LoVo (cell line): ENCODE results near the gene ZNF234.
"Not testable (repeated sequence)": the region's sequence is repeated elsewhere in the genome, so short reads cannot be mapped to it uniquely, and the experiment has no call there.

Source experiments
- DNase-seq: peaks from one replicate; pipeline ENCODE4 v3.0.0-alpha.2; 2016; ENCODE audit warnings: low spot score

The ZNF234 gene

DNA sequence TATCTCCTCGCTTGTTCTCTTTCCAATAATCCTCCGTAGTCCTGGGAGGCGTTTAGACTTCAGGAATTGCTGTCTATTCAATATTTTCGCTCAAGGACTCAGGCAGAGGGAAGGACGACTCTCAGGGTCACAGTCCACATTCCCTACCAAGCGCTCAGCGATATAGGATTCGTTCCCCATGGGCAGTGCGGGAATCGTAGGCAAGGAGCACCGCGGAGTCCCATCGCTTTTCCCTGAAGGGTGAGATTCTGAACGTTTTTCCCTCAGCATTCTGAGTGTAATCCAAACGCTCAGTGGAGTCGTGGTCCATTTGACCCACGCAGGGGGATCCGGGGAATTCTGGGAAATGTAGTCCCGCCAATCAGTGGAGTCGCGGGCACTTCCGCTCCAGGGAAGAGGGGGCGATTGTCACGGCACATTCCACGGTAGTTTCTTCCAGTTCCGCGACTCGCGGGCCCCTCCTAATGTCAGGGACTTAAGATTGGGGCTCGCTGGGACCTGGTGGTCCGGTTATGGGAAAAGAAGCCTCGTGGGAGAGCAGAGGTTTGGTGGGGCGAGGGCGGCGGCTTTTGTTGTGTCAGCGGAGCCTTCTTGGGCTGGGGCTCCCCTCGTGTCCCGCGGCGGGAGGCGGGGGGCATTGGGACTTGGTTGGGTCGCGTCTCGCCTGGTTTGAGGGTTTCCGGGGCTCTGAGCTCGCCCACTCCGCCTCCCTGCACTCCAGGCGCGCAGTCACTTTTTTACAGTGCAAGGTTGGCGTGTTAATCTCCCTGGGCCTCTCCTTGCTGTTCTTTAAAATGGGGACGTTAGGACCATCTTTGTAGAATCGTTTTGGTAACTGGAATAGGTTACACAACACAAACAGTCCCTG, at the start of gene ZNF234:
Gene ZNF234 (plus strand): TSS at position 364 of the 868 bp plus-strand sequence. CDS start 3,079 bp downstream, outside the sequence.
- DNase-seq: no peak

DNA sequence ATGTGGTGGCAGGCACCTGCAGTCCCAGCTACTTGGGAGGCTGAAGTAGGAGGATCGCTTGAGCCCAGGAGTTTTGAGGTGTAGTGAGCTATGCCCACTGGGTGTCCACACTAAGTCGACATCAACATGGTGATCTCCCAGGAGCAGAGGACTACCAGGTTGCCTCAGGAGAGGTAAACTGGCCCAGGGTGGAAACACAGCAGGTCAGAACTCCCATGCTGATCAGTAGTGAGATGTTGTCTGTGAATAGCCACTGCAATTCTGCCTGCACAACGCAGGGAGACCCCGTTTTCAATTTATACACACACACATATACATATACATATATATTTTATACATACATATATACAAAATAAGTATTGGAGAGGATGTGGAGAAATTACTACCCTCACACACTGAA, 49.2 kb upstream of the ZNF234 start:
- no peak for DNase-seq

DNA sequence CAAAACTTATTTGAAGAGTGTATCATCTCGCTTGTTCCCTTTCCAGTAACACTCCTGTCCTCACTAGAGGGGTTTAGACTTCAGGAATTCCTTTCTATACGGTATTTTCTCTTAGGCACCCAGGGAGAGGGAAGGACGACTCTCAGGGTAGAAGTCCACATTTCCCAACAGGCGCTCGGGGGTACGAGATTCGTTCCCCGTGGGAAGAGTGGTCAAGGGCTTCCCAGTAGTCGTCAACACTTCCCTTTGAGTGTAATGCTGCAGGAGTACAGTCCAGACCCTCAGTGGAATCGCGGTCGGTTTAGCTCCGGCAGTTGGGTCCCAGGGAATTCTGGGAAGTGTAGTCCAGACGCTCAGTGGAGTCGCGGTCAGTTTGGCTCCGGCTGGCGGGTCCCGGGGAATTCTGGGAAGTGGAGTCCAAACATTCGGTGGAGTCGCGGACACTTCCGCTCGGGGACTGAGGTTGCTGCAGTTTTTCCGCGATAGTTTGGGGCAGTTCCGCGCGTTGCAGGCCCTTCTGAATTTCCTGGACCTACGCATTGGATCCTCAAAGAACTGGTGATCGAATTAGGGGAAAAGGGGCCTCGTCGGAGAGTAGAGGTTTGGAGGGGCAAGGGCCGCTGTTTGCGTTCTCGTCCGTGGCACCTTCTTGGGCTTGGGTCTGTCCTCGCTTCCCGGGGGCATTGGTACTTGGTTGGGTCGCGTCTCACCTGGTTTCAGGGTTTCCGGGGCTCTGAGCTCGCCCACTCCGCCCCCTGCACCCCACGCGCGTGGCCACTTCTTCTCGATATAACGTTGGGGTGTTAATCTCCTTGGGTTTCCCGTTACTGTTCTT, 47.2 kb upstream of the ZNF234 start, which contains the start of gene ZNF224:
Gene ZNF224 (plus strand): TSS at position 431 of the 835 bp plus-strand sequence. CDS start 3,513 bp downstream, outside the sequence.
- DNase-seq: peak; percentile 88

DNA sequence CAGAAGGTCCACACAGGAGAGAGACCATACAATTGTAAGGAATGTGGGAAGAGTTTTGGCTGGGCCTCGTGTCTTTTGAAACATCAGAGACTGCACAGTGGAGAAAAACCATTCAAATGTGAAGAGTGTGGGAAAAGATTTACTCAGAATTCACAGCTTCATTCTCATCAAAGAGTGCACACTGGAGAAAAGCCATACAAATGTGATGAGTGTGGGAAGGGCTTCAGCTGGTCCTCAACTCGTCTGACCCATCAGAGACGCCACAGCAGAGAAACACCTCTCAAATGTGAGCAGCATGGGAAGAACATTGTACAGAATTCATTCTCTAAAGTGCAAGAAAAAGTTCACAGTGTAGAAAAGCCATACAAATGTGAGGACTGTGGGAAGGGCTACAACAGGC, 33.6 kb upstream of the ZNF234 start:
- DNase-seq: no peak

GRCh38 chr19:44109458-44109857, 31.9 kb upstream of the ZNF234 start:
- no peak for DNase-seq

GRCh38 chr19:44111910-44112463, 29.4 kb upstream of the ZNF234 start:
- no peak for DNase-seq

- DNase-seq: no peak
Measured at GRCh38 chr19:44112802-44113137, 28.6 kb upstream of the ZNF234 start.

DNA sequence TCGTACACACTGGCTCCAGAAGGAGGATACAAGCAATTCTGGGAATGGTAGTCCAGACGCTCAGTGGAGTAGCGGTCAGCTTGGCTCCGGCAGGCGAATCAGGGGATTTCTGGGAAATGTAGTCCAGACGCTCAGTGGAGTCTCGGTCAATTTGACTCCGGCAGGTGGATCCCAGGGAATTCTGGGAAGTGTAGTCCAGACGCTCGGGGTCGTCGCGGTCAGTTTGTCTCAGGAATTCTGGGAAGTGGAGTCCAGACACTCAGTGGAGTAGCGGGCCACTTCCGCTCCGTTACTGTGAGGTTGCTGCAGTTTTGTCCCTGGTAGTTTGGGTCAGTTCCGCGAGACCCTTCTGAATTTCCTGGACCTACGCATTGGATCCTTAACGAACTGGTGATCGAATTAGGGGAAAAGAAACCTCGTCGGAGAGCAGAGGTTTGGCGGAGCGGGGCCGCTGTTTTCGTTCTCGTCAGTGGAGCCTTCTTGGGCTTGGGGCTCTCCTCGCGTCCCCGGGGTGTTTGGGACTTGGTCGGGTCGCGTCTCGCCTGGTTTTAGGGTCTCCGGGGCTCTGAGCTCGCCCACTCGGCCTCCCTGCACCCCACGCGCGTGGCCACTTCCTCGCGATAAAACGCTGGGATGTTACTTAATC, 28.1 kb upstream of the ZNF234 start, which contains the start of gene ZNF225:
Gene ZNF225 (plus strand): TSS at position 262 of the 646 bp plus-strand sequence. CDS start 2,429 bp downstream, outside the sequence.
- peak; percentile 87 for DNase-seq

DNA sequence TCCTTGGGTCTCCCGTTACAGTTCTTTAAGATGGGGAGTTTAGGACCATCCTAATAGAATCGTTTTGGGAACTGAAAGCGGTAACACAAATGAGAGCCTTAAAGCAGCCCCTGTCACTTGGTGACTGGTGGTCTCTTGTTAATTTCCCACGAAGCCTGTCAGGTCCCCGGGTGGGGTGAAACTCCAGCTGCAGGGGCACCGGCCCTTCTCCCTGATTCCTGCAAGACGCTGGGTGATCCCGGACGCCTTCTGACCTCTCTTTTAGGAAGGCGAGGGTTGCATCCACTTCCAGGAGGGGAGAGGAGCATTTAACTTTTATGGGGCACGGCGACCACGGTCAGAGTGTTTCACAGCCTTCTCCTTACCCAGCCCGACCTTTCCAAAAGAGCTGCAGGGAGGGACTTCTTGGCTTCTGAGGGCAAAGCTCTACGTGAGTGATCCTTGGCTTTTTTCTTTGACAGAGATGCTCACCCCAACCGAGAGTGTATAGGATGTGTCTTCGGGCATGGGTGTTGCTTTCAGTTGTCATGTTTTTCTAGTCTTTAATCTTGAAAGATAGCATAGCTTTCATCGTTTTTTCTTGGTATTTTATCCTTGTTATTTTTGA, 27.5 kb upstream of the ZNF234 start:
- DNase-seq: no peak

DNA sequence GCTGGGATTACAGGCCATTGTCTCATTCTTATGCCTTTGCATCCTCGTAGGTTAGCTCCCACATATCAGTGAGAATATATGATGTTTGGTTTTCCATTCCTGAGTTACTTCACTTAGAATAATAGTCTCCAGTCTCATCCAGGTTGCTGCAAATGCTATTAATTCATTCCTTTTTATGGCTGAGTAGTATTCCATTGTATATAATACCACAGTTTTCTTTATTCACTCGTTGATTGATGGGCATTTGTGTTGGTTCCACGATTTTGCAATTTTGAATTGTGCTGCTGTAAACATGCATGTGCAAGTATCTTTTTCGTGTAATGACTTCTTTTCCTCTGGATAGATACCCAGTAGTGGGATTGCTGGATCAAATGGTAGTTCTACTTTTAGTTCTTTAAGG, 20.2 kb upstream of the ZNF234 start:
- not testable (repeated sequence) for DNase-seq

DNA sequence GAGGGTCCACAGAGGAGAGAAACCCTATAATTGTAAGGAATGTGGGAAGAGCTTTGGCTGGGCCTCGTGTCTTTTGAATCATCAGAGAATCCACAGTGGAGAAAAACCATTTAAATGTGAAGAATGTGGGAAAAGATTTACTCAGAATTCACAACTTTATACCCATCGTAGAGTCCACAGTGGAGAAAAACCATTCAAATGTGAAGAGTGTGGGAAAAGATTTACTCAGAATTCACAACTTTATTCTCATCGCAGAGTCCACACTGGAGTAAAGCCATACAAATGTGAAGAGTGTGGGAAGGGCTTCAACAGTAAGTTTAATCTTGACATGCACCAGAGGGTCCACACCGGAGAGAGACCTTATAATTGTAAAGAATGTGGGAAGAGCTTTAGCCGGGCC, 9.4 kb upstream of the ZNF234 start:
- no peak for DNase-seq

GRCh38 chr19:44142059-44142433, 692 bp downstream of the ZNF234 start:
- no peak for DNase-seq

DNA sequence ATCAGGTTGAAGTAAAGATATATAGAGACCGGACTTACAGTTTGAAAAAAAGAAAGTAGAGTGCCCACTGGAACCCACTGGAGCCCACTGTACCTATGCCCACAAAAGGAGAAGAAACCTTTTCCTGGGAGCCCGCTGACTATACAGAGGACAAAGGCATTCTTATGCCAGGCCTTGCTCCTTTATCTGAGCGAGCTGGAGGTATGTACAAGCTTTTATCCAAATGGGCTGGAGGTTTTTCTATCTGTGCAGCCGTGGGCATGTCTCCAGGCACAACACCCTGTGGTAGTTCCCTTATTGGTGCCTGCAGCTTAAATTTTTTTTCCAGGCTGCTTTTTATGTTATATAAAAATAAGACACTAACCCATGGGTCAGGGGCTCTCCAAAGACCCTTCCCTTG, 8.4 kb downstream of the ZNF234 start:
- no peak for DNase-seq

- no peak for DNase-seq
Measured at GRCh38 chr19:44151491-44151890, 10.1 kb downstream of the ZNF234 start.

DNA sequence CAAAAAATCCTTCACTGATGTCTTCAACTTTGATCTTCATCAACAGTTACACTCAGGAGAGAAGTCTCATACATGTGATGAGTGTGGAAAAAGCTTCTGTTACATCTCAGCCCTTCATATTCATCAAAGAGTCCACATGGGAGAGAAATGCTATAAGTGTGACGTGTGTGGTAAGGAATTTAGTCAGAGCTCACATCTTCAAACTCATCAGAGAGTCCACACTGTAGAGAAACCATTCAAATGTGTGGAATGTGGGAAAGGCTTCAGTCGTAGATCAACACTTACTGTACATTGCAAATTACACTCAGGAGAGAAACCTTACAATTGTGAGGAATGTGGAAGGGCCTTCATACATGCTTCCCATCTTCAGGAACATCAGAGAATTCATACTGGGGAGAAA, 15.1 kb downstream of the ZNF234 start:
- no peak for DNase-seq

- no peak for DNase-seq
Measured at GRCh38 chr19:44163789-44164188, 22.4 kb downstream of the ZNF234 start.

GRCh38 chr19:44164327-44164672, 22.9 kb downstream of the ZNF234 start:
- no peak for DNase-seq

DNA sequence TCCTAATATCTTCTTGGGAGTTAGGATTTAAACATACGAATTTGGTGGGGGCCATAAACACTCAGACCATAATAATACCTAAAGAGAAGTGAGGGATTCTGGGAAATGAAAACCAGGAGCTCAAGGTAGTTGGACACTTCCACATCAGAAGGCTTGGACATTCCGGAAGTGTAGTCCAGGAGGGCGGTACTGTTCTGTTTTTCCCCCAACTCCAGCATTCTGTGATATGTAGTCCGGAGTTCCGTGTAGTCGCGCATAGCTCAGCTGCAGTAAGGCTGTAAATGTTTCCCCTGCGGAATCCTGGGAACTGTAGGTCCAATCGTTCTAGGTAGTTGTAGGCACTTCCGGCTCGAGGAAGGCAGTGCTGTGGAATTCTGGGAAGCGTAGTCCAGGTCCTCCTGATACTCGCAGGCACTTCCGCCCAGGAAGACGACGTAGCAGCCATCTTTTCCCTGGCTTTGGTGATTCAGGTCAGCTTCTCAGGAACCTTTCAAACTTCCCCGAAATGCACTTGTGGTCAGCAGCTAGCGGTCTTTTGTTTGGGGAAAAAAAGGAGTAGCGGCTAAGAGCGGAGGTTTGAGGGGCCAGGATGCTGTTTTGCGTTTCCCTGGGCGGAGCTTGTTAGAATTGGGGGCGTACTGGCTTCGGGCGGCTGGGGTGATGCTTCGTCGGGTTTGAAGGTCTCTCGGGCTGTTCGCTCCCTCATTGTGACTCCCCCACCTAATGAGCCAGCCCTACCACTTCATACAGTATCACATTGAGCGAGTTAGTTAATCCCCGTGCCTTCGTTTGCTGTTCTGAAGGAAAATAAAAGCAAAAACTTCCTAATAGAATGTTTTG, 23.5 kb downstream of the ZNF234 start, which contains the start of gene ZNF226:
Gene ZNF226 (plus strand): TSS at position 428 of the 840 bp plus-strand sequence. CDS start 4,981 bp downstream, outside the sequence.
- peak; percentile 95 for DNase-seq

DNA sequence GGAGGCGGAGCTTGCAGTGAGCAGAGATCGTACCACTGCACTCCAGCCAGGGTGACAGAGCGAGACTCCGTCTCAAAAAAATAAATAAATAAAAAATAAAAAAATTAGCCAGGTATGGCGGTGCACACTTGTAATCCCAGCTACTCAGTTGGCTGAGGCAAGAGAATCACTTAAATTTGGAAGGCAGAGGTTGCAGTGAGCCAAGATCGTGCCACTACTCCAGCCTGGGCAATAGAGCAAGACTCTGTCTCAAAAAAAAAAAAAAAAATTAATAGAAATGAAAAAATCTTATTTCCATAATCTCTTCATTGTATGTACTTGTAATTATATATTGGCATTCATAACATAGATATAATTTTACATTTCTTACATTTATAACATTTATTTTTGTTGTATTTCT, 29.3 kb downstream of the ZNF234 start:
- DNase-seq: not testable (repeated sequence)

DNA sequence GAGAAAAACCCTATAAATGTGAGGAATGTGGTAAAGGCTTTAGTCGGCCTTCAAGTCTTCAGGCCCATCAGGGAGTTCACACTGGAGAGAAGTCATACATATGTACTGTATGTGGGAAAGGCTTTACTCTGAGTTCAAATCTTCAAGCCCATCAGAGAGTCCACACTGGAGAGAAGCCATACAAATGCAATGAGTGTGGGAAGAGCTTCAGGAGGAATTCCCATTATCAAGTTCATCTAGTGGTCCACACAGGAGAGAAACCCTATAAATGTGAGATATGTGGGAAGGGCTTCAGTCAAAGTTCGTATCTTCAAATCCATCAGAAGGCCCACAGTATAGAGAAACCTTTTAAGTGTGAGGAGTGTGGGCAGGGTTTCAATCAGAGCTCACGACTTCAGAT, 35.2 kb downstream of the ZNF234 start:
- no peak for DNase-seq

DNA sequence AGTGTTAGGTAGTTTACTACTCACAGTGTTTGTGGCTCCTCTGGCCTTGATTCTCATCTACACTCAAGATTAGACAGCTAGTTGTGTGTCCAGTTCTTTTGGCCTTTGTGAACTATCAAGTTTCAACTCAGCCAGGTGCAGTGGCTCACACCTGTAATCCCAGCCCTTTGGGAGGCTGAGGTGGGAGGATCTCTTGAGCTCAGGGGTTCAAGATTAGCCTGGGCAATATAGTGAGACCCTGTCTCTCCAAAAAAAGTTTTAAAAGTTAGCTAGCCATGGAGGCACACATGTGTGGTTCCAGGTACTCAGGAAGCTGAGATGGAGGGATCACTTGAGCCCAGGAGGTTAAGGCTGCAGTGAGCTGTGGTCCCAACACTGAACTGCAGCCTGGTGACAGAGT, 39.6 kb downstream of the ZNF234 start:
- DNase-seq: no peak
